GM18499 (cell line): ENCODE measurements around the gene WFDC8.
"Not testable (repeated sequence)": the region's sequence is repeated elsewhere in the genome, so short reads cannot be mapped to it uniquely, and the experiment has no call there.

ENCODE experiments used
- ATAC-seq: cut with Tn5 transposase; IDR thresholded peaks from one replicate; pipeline ENCODE4 v1.9.1; 2021; ENCODE audit warnings: moderate number of reproducible peaks; ENCODE audit not compliant: insufficient read depth, unreplicated experiment

The WFDC8 gene

DNA sequence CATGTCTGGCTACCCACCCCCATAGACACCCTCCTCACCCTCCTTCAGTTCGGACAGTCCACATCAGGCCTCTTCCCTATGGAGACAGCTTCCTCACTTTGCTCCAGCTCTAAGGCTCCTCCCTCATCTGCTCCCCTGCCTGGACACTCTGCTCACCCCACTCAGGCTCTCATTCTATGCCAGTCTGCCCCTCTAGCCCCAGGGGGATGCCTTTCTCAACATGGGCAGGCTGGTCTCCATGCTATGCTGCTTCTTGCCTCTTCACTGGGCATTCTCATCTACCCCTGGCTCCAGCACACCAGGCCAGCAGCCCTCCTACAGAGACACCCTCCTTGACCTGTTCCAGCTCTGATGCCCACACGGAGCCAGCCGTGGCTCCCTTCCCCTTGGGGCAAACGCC lies at the start of gene WFDC8:
WFDC8 (minus strand) TSS at position 101 of the 400 bp plus-strand sequence; CDS start at position 64, 37 bp downstream.
- ATAC-seq: no peak

DNA sequence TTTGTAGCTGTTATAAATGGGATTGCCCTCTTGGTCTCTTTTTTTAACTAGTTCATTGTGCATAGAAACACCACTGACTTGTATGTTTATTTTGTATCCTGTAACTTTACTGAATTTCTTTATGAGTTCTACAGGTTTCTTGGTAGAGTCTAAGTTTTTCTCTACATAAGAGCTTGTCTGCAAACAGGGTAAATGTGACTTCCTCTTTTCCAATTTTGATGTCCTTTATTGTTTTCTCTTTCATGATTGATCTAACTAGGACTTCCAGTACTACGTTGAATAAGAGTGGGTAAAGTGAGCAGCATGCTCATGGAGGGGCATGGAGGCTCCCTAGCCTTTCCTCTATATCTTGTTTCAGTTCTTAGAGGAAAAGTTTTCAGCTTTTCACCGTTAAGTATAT lies 47.5 kb upstream of the WFDC8 start:
- ATAC-seq: no peak

DNA sequence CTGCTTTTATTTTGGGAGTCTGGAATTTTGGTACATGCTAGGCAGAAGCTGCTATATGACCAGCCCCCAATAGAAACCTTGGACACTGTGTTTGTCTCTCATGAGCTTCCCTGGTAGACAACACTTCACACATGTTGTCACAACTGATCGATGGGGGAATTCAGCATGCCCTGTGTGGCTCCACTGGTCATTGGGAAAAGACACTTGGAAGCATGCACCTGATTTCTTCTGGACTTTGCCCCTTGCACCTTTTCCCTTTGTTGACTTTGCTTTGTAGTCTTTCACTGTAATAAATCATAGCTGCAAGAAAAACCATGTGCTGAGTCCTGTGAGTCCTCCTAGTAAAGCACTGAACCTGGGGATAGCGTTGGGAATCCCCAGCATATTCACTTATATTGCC lies 42.5 kb upstream of the WFDC8 start:
- no peak for ATAC-seq

DNA sequence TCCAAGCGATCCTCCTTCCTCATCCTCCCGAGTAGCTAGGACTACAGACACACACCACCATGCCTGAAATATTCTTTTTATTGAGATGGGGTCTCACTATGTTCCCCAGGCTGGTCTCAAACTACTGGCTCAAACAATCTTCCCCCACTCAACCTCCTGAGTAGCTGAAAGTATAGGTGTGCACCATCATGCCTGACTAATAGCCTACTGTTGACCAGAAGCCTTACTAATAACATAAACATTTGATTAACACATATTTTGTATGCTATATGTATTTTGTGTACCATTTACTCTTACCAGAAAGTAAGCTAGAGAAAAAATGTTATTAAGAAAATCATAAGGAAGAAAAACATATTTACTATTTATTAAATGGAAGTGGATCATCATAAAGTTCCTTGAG lies 38.5 kb upstream of the WFDC8 start:
- no peak for ATAC-seq

DNA sequence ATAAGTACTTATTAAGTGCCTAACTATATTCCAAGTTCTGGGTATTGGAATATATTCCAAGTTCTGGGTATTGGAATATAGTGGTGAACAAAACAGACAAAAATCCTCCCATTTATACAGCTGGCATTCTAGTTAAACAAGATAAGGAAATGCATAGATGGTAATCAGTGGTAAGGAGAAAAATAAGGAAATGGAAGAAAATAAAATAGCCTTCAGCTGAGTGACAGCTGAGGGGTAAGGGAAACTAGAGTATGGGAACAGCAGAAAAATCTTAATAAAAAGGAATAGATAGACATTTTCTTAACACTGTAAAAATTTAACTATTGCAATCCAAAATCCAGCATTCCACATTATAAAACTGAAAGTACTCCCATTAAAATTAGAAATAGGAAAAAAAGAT lies 33.2 kb upstream of the WFDC8 start:
- ATAC-seq: no peak

DNA sequence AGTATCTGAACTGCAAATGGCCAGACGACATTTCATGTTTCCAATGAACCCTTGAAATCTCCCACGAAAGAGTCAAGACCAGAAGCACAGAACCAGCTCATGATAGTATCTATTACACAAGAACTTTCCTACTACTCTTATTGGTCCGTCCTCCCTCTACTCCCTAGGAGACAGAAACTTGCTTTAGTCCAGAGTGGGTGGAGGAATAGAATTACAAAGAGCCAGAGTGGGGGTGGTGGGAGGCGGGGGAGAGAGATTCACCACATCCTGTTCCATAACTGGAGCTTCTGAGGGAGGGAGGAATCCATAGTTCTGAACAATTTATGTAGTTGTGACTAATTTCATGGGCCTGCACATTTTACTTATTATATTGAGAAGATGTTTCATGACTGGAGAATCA lies 32.0 kb upstream of the WFDC8 start:
- no peak for ATAC-seq

DNA sequence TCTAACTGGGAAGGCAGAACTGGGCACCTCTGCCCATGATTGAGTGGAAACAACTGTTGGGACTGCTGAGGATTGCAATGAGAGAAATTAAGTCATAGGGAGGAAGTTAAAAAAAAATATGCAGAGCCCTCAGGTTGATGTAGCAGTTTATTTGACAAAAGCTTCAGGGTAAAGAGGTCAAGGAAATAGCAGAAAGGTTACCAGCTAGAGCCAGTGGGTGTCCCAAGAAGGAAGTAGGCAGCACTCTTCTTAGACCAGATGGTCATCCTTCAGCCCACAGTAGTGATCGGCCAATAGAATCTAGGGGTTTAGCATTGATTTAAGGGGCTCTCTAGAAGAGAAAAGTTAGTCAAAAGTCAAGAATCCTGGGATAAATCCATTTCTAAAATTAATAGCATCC lies 28.7 kb upstream of the WFDC8 start:
- no peak for ATAC-seq

DNA sequence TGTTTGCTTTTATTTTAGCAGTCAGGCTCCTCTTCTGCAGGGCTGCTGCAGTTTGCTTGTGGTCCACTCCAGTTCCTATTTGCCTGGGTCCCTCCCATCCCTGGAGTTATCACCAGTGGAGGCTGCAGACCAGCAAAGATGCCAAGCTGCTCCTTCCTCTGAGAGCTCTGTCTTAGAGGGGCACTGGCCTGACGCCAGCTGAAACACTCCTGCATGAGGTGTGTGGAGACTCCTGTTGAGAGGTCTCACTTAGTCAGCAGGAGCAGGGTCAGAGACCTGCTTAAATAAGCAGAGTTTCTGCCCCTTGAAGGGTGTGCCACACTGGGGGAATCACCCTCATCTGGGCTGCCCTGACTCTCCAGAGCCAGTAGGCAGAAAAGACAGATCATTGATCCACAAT lies 16.2 kb upstream of the WFDC8 start:
- ATAC-seq: no peak

DNA sequence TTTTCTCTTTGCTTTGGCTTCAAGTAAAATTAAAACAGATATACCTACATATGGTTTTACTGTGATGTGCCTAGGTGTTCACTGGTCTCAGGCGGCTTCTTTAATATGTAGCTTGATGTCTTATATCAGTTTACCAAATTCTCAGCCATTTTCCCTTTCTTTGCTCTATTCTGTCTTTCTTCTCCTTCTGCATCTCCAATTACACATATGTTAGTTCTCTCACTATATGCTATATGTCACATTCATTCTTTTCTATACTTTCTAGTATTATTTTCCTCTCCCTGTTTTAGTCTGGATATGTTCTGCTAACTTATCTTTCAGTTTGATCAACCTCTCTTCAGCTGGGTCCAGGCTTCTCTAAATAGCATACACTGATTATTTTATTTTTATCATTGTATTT lies 14.4 kb upstream of the WFDC8 start:
- ATAC-seq: no peak

DNA sequence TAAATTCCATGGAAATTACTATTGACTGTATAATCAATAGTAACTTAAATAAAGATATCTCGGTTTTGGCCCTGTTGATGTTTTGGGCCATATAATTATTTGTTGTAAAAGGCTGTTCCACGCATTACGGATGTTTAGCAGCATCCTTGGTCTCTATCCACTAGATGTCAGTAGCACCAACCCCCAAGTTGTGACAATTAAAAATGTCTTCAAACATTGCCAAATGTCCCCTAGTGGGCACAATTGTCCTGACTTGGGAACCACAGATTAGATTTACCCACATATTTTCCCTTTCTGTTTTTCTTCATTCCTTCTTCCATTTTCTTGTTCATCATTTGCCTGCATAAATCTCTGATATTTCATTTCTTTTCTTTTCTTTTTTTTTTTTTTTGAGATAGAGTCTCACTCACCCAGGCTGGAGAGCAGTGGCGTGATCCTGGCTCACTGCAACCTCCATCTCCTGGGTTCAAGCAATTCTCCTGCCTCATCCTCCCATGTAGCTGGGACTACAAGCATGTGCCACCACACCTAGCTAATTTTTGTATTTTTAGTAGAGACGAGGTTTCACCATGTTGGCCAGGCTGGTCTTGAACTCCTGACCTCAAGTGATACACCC lies 13.6 kb upstream of the WFDC8 start:
- no peak for ATAC-seq

DNA sequence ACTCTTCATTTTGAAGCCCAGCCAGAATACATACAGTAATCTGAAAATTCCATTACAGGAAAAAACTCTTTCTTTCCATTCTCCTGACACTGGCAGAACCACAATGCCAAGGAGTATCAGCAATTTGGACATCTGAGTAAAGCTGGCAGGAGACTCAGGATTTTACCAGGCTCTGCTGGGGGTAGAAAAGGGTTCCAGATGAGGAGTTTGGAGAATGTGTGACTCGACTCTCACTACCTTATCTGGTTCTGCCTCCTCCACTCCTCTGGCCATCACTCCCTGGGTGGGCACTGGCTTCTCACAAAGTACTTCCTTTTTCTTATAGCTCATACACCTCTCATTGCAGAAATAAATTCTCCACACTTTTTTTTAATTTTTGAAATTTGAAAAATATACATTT lies 10.6 kb upstream of the WFDC8 start:
- no peak for ATAC-seq

DNA sequence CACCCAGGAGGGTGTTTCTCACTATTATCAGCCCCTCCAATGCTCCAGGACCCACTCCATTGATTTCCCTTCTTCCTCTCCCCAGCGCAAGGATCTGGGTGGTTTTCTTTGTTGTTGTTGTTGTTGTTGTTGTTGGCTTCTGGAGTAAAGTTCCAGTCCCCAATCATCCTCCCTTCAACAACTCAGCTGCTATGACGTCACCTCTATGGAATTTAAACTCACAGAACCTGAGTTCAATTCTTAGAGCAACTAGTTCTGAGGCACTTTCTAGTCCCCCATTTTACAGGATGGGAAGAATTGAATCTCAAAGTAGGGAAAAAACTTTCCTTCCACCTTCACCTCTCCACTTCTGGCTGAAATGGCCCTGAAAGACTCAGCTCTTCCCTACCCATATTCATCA lies 9.7 kb upstream of the WFDC8 start:
- no peak for ATAC-seq

DNA sequence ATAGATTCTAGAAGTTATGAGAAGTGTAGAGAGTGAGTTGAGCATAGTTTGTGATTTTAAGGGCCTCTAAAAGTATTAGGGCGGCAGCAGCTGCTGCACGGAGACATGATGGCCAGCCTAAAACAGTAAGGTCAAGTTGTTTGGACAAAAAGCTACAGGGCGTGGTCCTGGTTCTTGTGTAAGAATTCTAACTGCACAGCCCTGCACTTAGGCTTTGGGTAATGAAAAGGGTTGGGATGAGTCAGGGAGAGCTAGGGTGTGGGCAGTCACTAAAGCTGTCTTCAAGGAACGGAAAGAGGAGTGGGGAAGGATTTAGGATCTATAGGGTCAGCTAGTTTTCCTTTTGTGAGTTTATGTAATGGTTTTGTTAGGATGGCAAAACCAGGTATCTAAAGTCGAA lies 6.9 kb upstream of the WFDC8 start:
- not testable (repeated sequence) for ATAC-seq

DNA sequence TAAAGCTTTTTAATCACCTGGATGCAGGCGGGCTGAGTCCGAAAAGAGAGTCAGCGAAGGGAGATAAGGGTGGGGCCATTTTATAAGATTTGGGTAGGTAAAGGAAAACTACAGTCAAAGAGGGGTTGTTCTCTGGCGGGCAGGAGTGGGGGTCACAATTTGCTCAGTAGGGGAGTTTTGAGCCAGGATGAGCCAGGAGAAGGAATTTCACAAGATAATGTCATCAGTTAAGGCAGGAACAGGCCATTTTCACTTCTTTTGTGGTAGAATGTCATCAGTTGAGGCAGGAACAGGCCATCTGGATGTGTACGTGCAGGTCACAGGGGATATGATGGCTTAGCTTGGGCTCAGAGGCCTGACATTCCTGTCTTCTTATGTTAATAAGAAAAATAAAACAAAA lies 5.2 kb upstream of the WFDC8 start:
- ATAC-seq: not testable (repeated sequence)

DNA sequence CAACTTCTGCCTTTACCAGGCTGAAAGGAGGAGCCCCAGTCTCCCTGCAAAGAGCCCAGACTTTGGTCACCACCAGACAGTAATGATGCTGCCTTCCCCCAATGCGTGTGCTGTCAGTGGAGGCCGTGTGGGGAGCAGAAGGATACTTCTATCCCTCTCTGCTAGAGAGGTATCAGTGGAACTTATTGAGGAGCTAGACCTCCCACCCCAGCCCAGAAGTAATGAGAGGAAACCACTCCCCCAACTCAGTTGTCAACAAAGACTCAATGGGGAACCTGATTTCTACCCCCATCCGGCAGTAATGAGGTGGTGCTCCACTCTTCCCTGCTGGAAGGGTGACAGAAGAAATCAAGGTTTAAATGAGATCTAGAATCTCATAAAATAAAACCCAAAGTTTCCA lies 4.4 kb upstream of the WFDC8 start:
- ATAC-seq: no peak

DNA sequence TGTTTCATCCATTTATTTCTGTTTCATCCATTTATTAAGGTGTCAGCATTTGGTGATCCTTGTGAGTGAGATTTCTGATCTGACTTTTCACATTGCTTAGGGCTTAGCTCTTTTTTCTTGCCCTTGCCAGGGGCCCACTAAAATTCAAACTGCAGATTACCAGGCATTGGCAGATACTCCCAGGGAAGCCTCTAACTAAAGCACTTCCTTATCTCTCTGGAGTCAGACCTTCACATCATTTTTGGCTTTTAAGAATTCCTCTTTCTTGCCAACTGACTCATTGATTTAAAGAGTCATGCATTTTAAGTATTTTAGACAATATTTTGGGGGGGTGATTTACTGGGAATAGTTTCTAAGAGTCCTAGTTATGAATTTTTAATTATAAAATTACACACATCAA lies 2.6 kb upstream of the WFDC8 start:
- ATAC-seq: no peak

DNA sequence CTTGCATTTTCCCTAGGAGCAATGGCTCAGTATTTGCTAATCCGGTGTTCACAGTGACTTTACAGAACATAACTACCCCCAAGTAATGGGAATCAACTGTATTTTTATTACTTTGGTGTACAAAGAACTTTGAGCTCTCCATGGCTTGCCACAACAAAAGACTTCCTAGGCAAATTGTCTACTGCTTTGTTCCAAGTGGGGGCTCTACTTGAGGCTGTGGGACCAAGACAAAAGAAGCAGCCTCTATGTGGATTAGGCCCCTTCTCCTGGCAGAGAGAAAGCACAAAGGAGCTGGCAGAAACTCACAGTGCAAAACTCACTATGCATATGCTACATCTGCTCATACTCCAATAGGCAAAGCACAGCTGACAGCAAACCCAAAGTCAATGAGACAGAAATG lies 853 bp downstream of the WFDC8 start:
- ATAC-seq: no peak

DNA sequence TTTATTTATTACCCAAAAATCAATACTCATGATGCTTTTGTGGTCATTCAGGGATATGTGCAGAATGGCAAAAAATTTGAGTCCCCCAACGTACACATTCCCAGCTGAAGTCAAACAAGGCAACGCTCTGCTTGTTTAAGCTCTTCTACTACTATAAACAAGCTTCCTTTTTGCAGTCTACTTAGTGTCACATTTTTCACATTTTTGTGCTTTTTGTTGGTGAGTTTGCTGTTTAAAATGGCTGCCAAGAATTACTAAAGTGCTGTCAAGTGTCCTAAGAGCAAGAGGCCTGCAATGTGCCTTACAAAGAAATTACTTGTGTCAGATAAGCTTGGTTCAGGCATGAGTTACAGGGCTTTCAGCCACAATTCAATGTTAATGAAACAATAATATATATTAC lies 2.1 kb downstream of the WFDC8 start:
- ATAC-seq: no peak

DNA sequence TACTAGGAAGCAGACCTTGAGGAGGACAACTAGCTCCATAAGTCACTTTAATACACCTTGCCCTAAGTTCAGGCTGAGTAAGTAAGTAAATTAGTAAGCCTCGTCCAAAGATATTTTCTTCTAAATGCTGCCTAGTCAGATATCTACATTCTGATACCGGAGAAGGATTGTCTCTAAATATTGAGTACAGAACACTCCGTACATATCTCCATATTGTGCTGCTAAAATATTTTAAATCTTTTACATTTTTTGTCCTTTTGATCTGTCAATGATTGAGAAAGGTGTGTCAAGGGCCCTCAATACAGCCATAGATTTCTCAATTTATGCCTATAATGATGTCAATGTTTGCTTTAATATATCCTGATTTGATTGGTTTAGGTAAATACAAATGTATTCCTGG lies 3.2 kb downstream of the WFDC8 start:
- ATAC-seq: no peak

DNA sequence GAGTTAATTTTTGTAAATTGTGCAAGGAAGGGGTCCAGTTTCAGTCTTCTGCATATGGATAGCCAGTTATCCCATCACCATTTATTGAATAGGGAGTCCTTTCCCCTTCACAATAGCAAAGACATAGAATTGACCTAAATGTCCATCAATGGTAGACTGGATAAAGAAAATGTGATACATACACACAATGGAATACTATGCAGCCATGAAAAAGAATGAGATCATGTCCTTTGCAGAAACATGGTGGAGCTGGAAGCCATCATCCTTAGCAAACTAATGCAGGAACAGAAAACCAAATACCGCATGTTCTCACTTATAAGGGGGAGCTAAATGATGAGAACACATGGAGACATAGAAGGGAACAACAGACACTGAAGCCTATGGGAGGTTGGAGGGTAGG lies 9.4 kb downstream of the WFDC8 start:
- ATAC-seq: not testable (repeated sequence)

DNA sequence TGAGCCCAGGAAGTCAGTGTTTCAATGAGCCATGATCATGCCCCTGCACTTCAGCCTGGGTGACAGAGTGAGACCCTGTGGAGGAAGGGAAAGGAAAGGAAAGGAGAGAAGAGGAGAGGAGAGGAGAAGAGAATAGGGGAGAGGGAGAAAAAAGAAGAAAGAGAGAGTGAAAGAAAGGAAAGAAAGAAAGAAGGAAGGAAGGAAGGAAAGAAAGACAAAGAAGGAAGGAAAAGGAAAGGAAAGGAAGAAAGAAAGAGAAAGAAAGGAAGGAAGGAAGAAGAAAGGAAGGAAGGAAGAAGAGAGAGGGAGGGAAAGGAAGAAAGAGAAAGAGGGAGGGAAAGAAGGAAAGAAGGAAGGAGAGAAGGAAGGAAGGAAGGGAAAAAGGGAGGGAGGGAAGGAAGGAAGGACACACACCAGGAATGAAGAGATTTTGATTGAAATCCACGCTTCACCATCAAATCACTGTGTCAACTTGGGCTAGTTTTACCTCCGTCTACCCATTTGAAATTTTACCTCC lies 14.3 kb downstream of the WFDC8 start:
- ATAC-seq: no peak

DNA sequence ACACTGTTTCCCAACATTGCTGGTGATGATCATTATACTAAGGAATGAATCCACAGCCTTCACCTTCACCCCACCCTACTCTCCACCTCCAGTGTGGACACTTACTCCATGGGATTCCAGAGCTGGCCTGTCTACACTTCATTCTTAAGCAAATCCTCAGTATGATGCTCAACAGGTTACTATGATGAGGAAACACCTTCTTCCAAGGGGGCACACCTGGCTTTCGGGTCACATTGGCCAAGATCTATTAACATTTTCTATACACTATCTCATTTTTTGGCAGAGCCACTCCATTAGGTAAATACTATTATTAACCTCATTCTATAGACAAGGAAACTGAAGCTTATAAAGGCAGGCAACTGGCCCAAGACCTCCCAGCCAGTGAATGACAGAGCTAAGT lies 23.9 kb downstream of the WFDC8 start:
- ATAC-seq: no peak

DNA sequence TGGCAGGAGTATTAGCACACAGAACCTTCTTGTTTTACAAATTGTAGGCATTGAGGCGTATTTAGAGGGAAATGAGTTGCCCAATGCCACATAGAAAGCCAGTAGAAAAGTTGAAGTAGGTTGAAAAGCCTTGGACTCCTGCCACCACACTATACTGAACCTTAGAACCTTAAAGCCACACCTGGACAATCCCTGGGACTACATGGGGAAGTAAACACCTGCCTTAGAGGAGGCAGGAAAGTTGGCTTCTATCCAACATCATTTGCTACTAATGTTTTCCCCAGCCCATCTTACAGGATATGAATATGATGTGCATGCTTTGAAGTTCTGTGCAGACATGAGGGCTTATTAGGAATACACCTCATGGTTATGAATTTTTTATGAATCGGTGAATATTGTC lies 26.6 kb downstream of the WFDC8 start:
- ATAC-seq: no peak
